Lower leg skin (tissue), 3 donors: ENCODE measurements around the gene PTK7.

ENCODE experiments used
- CTCF ChIP-seq, 3 donors: fragments of 450-650 bp; IDR thresholded peaks; one replicate each; pipeline ENCODE4 v1.5.1; 2016; ENCODE audit warnings: antibody characterized with exemption in 3 of 3, mild to moderate bottlenecking in 3 of 3, moderate library complexity in 2 of 3
- POLR2A ChIP-seq, 2 donors: fragments of 450-650 bp; IDR thresholded peaks; one replicate each; pipeline ENCODE4 v1.6.1; 2016 to 2017; ENCODE audit warnings: antibody characterized with exemption in 2 of 2, mild to moderate bottlenecking in 1 of 2, moderate library complexity in 1 of 2

- TF ChIP-seq CTCF (IDR thresholded peaks at IDR 0.05) = no peak
- TF ChIP-seq POLR2A (IDR thresholded peaks at IDR 0.05) = no peak
Measured at GRCh38 chr6:43202451-43202850, 126.3 kb downstream of the PTK7 start.
